Neuronal stem cell (in vitro differentiated cells): ENCODE data around the gene SLC30A4.
A peak's percentile ranks its signal among the peaks of the same experiment; 100 is the strongest.

Experiments
- DNase-seq: peaks from one replicate; pipeline ENCODE4 v3.0.0-alpha.2; 2013; ENCODE audit warnings: low spot score
- H2AFZ ChIP-seq: one replicate; pipeline ENCODE4 v1.6.1; 2013; ENCODE audit warnings: mild to moderate bottlenecking, low read length, inconsistent platforms
- H2AK5ac ChIP-seq: 2 replicates; pipeline ENCODE4 v1.6.1; 2013; ENCODE audit warnings: low read depth, mild to moderate bottlenecking, inconsistent platforms, low read length, moderate library complexity, mixed read lengths
- H2BK120ac ChIP-seq: 2 replicates; pipeline ENCODE4 v1.6.1; 2013; ENCODE audit warnings: low read depth, mild to moderate bottlenecking, inconsistent platforms, low read length, moderate library complexity, mixed read lengths
- H2BK12ac ChIP-seq: one replicate; pipeline ENCODE4 v1.6.1; 2013; ENCODE audit warnings: low read length, inconsistent platforms
- H2BK15ac ChIP-seq: 2 replicates; pipeline ENCODE4 v1.6.1; 2013; ENCODE audit warnings: mild to moderate bottlenecking, low read length, inconsistent platforms, mixed read lengths
- H2BK5ac ChIP-seq: one replicate; pipeline ENCODE4 v1.6.1; 2013; ENCODE audit warnings: inconsistent platforms, mild to moderate bottlenecking, low read length, moderate library complexity
- H3K14ac ChIP-seq: one replicate; pipeline ENCODE4 v1.6.1; 2013; ENCODE audit warnings: low read length, inconsistent platforms
- H3K18ac ChIP-seq: 2 replicates; pipeline ENCODE4 v1.6.1; 2013; ENCODE audit warnings: low read length, inconsistent platforms
- H3K23ac ChIP-seq: 2 replicates; pipeline ENCODE4 v1.6.1; 2013; ENCODE audit warnings: low read depth, mild to moderate bottlenecking, mixed read lengths, low read length, inconsistent platforms; ENCODE audit not compliant: poor library complexity
- H3K27ac ChIP-seq: replicated peaks from 3 replicates; pipeline ENCODE4 v1.5.1; 2013; ENCODE audit warnings: low read length, inconsistent platforms
- H3K27me3 ChIP-seq, 3 experiments: 2 replicates each; pipeline ENCODE4 v1.6.1; 2013; ENCODE audit warnings: low read length in 3 of 3, mild to moderate bottlenecking in 2 of 3, inconsistent platforms in 1 of 3, low read depth in 1 of 3, mixed read lengths in 1 of 3, moderate library complexity in 1 of 3; ENCODE audit not compliant: control insufficient read depth in 3 of 3, insufficient read depth in 3 of 3
- H3K36me3 ChIP-seq, 2 donors: replicated peaks in 1 of 2; 2 replicates each; pipeline ENCODE4 v1.6.1; 2013; ENCODE audit warnings: low read length in 2 of 2; ENCODE audit not compliant: control insufficient read depth in 2 of 2, insufficient read depth in 2 of 2
- H3K4ac ChIP-seq: 2 replicates; pipeline ENCODE4 v1.6.1; 2013; ENCODE audit warnings: inconsistent platforms, mild to moderate bottlenecking, low read length, moderate library complexity
- H3K4me1 ChIP-seq, 2 donors: 1 replicate in 1 of 2; 2 replicates in 1 of 2; pipeline ENCODE4 v1.6.1; 2013; ENCODE audit warnings: low read length in 2 of 2, low read depth in 1 of 2; ENCODE audit not compliant: control insufficient read depth in 2 of 2, insufficient read depth in 1 of 2
- H3K4me2 ChIP-seq: one replicate; pipeline ENCODE4 v1.6.1; 2013; ENCODE audit warnings: mild to moderate bottlenecking, low read length, inconsistent platforms; ENCODE audit not compliant: insufficient read depth, poor library complexity, severe bottlenecking
- H3K4me3 ChIP-seq, 2 donors: 2 replicates each; pipeline ENCODE4 v1.5.1; 2013; ENCODE audit warnings: low read length in 2 of 2, mild to moderate bottlenecking in 2 of 2, inconsistent platforms in 1 of 2, moderate library complexity in 1 of 2
- H3K79me1 ChIP-seq: one replicate; pipeline ENCODE4 v1.6.1; 2013; ENCODE audit warnings: low read depth, mild to moderate bottlenecking, inconsistent platforms, low read length, moderate library complexity
- H3K9ac ChIP-seq: one replicate; pipeline ENCODE4 v1.6.1; 2013; ENCODE audit warnings: mild to moderate bottlenecking, low read depth, low read length, inconsistent platforms; ENCODE audit not compliant: poor library complexity
- H3K9me3 ChIP-seq, 2 donors: replicated peaks in 1 of 2; 2 replicates each; pipeline versions ENCODE3 to v1.6.1; 2013; ENCODE audit warnings: low read length in 2 of 2, mild to moderate bottlenecking in 2 of 2, inconsistent platforms in 1 of 2, low read depth in 1 of 2, mixed read lengths in 1 of 2, moderate library complexity in 1 of 2; ENCODE audit not compliant: control insufficient read depth in 2 of 2, insufficient read depth in 1 of 2
- H4K8ac ChIP-seq: one replicate; pipeline ENCODE4 v1.6.1; 2013; ENCODE audit warnings: low read depth, mild to moderate bottlenecking, inconsistent platforms, low read length, moderate library complexity
- H4K91ac ChIP-seq: one replicate; pipeline ENCODE4 v1.6.1; 2013; ENCODE audit warnings: low read length, low read depth, mild to moderate bottlenecking, inconsistent platforms; ENCODE audit not compliant: poor library complexity
- WGBS, 2 donors: extraction: QIAGEN DNeasy Blood & Tissue Kit; methylation state at CpG; one replicate each; pipeline ENCODE4 v1.1.7; 2013; ENCODE audit warnings: missing lambda C conversion rate in 2 of 2, mixed read lengths in 1 of 2; ENCODE audit not compliant: insufficient read length in 2 of 2, insufficient replicate concordance in 1 of 2; ENCODE audit errors: extremely low coverage in 2 of 2; 5-methylcytosine and 5-hydroxymethylcytosine counted together

Gene SLC30A4

GRCh38 chr15:45527086-45527485, 4.5 kb upstream of the SLC30A4 start:
- no peak overlapping the region for H3K14ac ChIP-seq
- DNase-seq = no peak
- H2AFZ ChIP-seq = no peak overlapping the region
- H3K4ac ChIP-seq = no peak overlapping the region
- H3K18ac ChIP-seq = no peak overlapping the region
- no peak overlapping the region for H3K9ac ChIP-seq
- H2BK12ac ChIP-seq = no peak overlapping the region
- WGBS, 2 donors = no CpG with 5 or more reads among the region's 8 CpGs
- H2BK120ac ChIP-seq = no peak overlapping the region
- no peak overlapping the region for H2AK5ac ChIP-seq
- no peak overlapping the region for H2BK15ac ChIP-seq
- peaks cover 0 to 30% (median 14%) of the 10 kb centered on the region in 3 experiments for H3K27me3 ChIP-seq
- H3K9me3 ChIP-seq = no peaks in the 10 kb centered on the region
- H3K79me1 ChIP-seq = no peaks in the 10 kb centered on the region
- no peak overlapping the region for H2BK5ac ChIP-seq
- H3K27ac ChIP-seq = no peak overlapping the region
- H3K4me3 ChIP-seq = no peak overlapping the region
- no peak overlapping the region for H3K23ac ChIP-seq
- H4K91ac ChIP-seq = no peak overlapping the region
- peaks cover 3% of the 10 kb centered on the region in 2 donors for H3K4me1 ChIP-seq
- no peaks in the 10 kb centered on the region for H3K36me3 ChIP-seq
- H3K4me2 ChIP-seq = no peak overlapping the region
- H4K8ac ChIP-seq = no peak overlapping the region

DNA sequence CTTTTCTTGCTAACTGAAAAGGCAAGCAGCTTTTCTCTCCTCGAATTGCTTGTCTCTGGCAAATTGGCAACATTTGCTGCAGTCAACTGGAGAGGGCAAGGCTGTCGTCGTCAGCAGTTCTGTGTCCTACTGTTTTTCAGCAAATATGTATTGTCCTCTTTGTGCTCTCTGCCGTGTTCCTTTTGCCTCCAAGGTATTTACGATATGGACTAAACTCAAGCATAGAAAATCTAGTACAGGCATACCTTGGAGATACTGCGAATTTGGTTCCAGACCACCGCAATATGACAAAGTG, 558 bp upstream of the SLC30A4 start:
- H2BK5ac ChIP-seq = no peak overlapping the region
- WGBS, 2 donors = no CpG with 5 or more reads among the region's 7 CpGs
- peak overlapping the region; percentile 44 for H3K9ac ChIP-seq
- peak overlapping the region; percentile 83 for H3K18ac ChIP-seq
- H2BK120ac ChIP-seq = no peak overlapping the region
- DNase-seq = no peak
- peak overlapping the region; percentile 56 to 91 for H3K4me3 ChIP-seq
- no peaks in the 10 kb centered on the region for H3K36me3 ChIP-seq
- H3K4ac ChIP-seq = no peak overlapping the region
- no peak overlapping the region for H2BK12ac ChIP-seq
- H2AFZ ChIP-seq = peak overlapping the region; percentile 85
- peak overlapping the region; percentile 13 for H2AK5ac ChIP-seq
- peak overlapping the region; percentile 89 for H3K4me2 ChIP-seq
- H3K79me1 ChIP-seq = no peaks in the 10 kb centered on the region
- H3K9me3 ChIP-seq = no peaks in the 10 kb centered on the region
- no peak overlapping the region for H3K27ac ChIP-seq
- peak overlapping the region; percentile 30 for H4K91ac ChIP-seq
- peak overlapping the region; percentile 43 for H3K23ac ChIP-seq
- H3K4me1 ChIP-seq = peaks cover 6 to 7% of the 10 kb centered on the region in 2 donors
- H2BK15ac ChIP-seq = no peak overlapping the region
- H3K14ac ChIP-seq = no peak overlapping the region
- H3K27me3 ChIP-seq = peaks cover 2 to 43% (median 27%) of the 10 kb centered on the region in 3 experiments
- no peak overlapping the region for H4K8ac ChIP-seq

GRCh38 chr15:45521596-45522327, 793 bp downstream of the SLC30A4 start:
- no CpG with 5 or more reads among the region's 27 CpGs for WGBS, 2 donors
- no peak overlapping the region for H4K8ac ChIP-seq
- peak overlapping the region; percentile 85 for H2AFZ ChIP-seq
- peak overlapping the region; percentile 18 for H2BK120ac ChIP-seq
- no peak overlapping the region for H4K91ac ChIP-seq
- H3K4me1 ChIP-seq = peaks cover 6 to 7% of the 10 kb centered on the region in 2 donors
- peaks cover 2 to 43% (median 27%) of the 10 kb centered on the region in 3 experiments for H3K27me3 ChIP-seq
- no peak overlapping the region for H3K4ac ChIP-seq
- H3K18ac ChIP-seq = peak overlapping the region; percentile 92
- no peak overlapping the region for H3K9ac ChIP-seq
- no peak overlapping the region for H2BK5ac ChIP-seq
- DNase-seq = peak; percentile 1
- H3K9me3 ChIP-seq = no peaks in the 10 kb centered on the region
- no peak overlapping the region for H2BK15ac ChIP-seq
- no peak overlapping the region for H2AK5ac ChIP-seq
- H2BK12ac ChIP-seq = no peak overlapping the region
- H3K27ac ChIP-seq = no peak overlapping the region
- no peak overlapping the region for H3K14ac ChIP-seq
- H3K36me3 ChIP-seq = no peaks in the 10 kb centered on the region
- H3K4me3 ChIP-seq = peak overlapping the region; percentile 56 to 91
- no peak overlapping the region for H3K23ac ChIP-seq
- H3K79me1 ChIP-seq = no peaks in the 10 kb centered on the region
- peak overlapping the region; percentile 89 for H3K4me2 ChIP-seq

DNA sequence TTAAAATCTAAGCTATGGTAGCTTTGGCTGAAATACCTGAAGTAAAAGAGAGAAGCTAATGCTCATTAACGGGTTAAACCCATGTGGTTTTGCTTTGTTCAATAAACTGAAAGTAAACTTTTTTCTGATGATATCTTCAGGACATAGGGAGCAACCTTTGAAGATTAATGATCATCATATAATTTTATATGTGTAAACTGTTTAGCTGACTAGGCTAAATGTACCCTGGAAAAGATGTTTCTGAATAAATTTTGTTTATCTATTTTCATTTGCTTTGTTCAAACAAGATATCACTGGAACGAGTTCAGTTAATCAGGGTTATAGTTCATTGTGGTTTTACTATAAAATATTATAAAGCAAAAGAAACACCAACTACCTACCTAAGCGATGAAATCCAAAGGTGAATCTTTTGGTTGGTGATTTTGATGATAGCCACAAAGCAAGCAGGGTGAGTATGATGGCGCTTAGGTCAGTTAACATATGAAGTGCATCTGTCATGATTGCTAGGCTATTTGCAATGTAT, 11.7 kb downstream of the SLC30A4 start:
- H2BK12ac ChIP-seq = no peak overlapping the region
- WGBS, 2 donors = no CpG with 5 or more reads among the region's 4 CpGs

More for the DNA sequence above, 11.7 kb downstream of the SLC30A4 start:
- Histone ChIP-seq H3K23ac (no peak overlapping the region), H3K9ac (no peak overlapping the region), H3K4me3 (no peak overlapping the region), H3K36me3 (no peaks in the 10 kb centered on the region), H4K8ac (no peak overlapping the region), H2AFZ (no peak overlapping the region), H3K4ac (no peak overlapping the region), H2AK5ac (no peak overlapping the region), H3K79me1 (no peaks in the 10 kb centered on the region), H3K14ac (no peak overlapping the region), H2BK15ac (no peak overlapping the region), H2BK120ac (no peak overlapping the region), H3K9me3 (no peaks in the 10 kb centered on the region), H3K27me3 (peaks cover 0 to 2% (median 0%) of the 10 kb centered on the region in 3 experiments), H3K18ac (no peak overlapping the region), H3K27ac (no peak overlapping the region), H4K91ac (no peak overlapping the region), H3K4me1 (no peaks in the 10 kb centered on the region), H3K4me2 (no peak overlapping the region), H2BK5ac (no peak overlapping the region)
- DNase-seq = no peak
